ENCODE measurements around the gene AKAP1. TPM values are rescaled to one million over a fixed set of nuclear protein-coding genes. Genes with fewer than 3 reads are reported as not detected.

The AKAP1 gene
- total and polyA plus RNA-seq, 9 of the 15 experiments (the other 6 are each of a cell fraction or from before 2014, with no cell fraction given) = 12.9 to 63.8 (median 36.4) TPM

DNA sequence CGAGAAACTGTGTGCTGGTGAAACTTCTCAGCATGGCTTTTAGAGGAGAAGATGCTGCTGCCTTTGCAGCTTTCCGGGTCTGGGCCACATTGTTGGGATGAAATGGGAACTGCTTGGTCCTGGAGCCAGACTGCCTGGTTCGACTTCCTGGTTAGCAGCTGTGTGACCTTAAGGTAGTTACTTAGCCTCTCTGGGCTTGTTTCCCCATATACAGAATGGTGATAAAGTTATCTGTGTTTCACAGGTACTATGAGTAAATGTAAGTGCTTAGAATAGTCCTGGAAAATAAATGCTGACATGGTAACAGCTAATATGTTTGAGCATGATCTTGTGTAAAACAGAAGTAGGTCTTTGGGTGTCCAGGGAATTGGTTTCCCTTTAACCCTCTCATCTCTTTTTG is 26.3 kb downstream of the AKAP1 start (continued):
- TF ChIP-seq, protein P1, sequence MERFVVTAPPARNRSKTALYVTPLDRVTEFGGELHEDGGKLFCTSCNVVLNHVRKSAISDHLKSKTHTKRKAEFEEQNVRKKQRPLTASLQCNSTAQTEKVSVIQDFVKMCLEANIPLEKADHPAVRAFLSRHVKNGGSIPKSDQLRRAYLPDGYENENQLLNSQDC (CRISPR knock-in tag; IDR thresholded peaks at IDR 0.05) = no peak
- TF ChIP-seq SPI1 (IDR thresholded peaks at IDR 0.05; ENCODE audit: borderline replicate concordance, low read depth, low read length) (no peak), RCOR1 (IDR thresholded peaks at IDR 0.05; ENCODE audit: borderline replicate concordance in 1 of 2, low read depth in 2 of 2, low read length in 2 of 2) (peak in 1 of 2 experiments; percentile 52; a peak in 1 of 4 replicates), JUN (IDR thresholded peaks at IDR 0.05; ENCODE audit: borderline replicate concordance, low read depth, low read length) (no peak), JUN (CRISPR knock-in tag; IDR thresholded peaks at IDR 0.05; ENCODE audit: borderline replicate concordance) (no peak), EZH2 (IDR thresholded peaks at IDR 0.05; ENCODE audit: borderline replicate concordance, low read depth, low read length) (no peak), ZNF146 (CRISPR knock-in tag; IDR thresholded peaks at IDR 0.05; ENCODE audit: unreplicated experiment) (no peak), MYBL2 (IDR thresholded peaks at IDR 0.05; ENCODE audit: low read depth) (no peak), MYBL2 (CRISPR knock-in tag; IDR thresholded peaks at IDR 0.05; ENCODE audit: borderline replicate concordance) (no peak), TAF9B (IDR thresholded peaks at IDR 0.05; ENCODE audit: partially characterized antibody) (no peak), HNRNPUL1 (IDR thresholded peaks at IDR 0.05; ENCODE audit: low read length) (no peak), HDAC2 (IDR thresholded peaks at IDR 0.05) (peak; percentile 30; the same call in 1 of the 2 replicates)
- TF ChIP-seq, protein P2, sequence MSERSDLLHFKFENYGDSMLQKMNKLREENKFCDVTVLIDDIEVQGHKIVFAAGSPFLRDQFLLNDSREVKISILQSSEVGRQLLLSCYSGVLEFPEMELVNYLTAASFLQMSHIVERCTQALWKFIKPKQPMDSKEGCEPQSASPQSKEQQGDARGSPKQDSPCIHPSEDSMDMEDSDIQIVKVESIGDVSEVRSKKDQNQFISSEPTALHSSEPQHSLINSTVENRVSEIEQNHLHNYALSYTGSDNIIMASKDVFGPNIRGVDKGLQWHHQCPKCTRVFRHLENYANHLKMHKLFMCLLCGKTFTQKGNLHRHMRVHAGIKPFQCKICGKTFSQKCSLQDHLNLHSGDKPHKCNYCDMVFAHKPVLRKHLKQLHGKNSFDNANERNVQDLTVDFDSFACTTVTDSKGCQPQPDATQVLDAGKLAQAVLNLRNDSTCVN (CRISPR knock-in tag; IDR thresholded peaks at IDR 0.05) = no peak
- TF ChIP-seq, protein P3, sequence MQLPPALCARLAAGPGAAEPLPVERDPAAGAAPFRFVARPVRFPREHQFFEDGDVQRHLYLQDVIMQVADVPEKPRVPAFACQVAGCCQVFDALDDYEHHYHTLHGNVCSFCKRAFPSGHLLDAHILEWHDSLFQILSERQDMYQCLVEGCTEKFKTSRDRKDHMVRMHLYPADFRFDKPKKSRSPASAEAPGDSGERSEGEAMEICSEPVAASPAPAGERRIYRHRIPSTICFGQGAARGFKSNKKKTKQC (CRISPR knock-in tag; IDR thresholded peaks at IDR 0.05) = no peak

Data from K562 (cell line).